Measurements from ENCODE around the gene CBLB. TPM values are rescaled to one million over a fixed set of nuclear protein-coding genes. Genes with fewer than 3 reads are reported as not detected.
A peak's percentile ranks its signal among the peaks of the same experiment; 100 is the strongest.

CBLB gene
- total RNA-seq, 6 experiments from 2014 or later: 17.6 to 22.6 (median 20.6) TPM

- H3K4me3 Mint-ChIP-seq: no peak overlapping the region
- H3K4me1 Mint-ChIP-seq (ENCODE audit: low read depth): peaks cover 27% of the 10 kb centered on the region
- DNase-seq: no peak
- no peaks in the 10 kb centered on the region for H3K9me3 Mint-ChIP-seq
- H3K36me3 Mint-ChIP-seq (ENCODE audit: low read depth): no peaks in the 10 kb centered on the region
- no peaks in the 10 kb centered on the region for H3K27me3 Mint-ChIP-seq (ENCODE audit: insufficient read depth)
- H3K27ac Mint-ChIP-seq: no peak overlapping the region
- no peak for TF ChIP-seq CTCF (IDR thresholded peaks at IDR 0.05)
These were observed 8.0 kb upstream of the CBLB start for GRCh38 chr3:105876780-105877327.

- TF ChIP-seq CTCF (IDR thresholded peaks at IDR 0.05): no peak
- no peaks in the 10 kb centered on the region; the same call in 1 of the 2 replicates for H3K27me3 Mint-ChIP-seq (ENCODE audit: insufficient read depth)
- H3K36me3 Mint-ChIP-seq (ENCODE audit: low read depth): peaks cover 6% of the 10 kb centered on the region
- H3K9me3 Mint-ChIP-seq: no peaks in the 10 kb centered on the region
- H3K27ac Mint-ChIP-seq: peak overlapping the region; percentile 98
- H3K4me3 Mint-ChIP-seq: peak overlapping the region; percentile 95
- no peak for DNase-seq
- H3K4me1 Mint-ChIP-seq (ENCODE audit: low read depth): peaks cover 33% of the 10 kb centered on the region
These were observed 1.3 kb upstream of the CBLB start for GRCh38 chr3:105869861-105870755.

DNA sequence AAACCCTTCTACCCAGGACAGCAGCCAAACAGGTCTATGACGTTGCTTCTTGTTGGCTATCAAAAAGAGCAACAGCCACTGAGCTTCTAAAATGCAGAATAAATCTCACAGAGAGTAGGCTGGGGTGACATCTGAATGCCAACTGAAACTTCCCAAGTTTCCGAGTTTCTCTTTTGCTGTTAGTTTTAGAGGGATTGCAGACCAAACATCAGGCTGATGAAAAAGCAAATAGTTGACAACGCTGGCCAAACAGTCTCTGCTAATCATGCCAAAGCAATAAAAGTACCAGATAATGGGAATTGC, 670 bp upstream of the CBLB start:
- Mint-ChIP-seq H3K36me3 (ENCODE audit: low read depth) (peaks cover 12% of the 10 kb centered on the region), H3K4me3 (peak overlapping the region; percentile 95), H3K9me3 (no peaks in the 10 kb centered on the region), H3K27ac (peak overlapping the region; percentile 98), H3K27me3 (ENCODE audit: insufficient read depth) (no peaks in the 10 kb centered on the region; the same call in 1 of the 2 replicates), H3K4me1 (ENCODE audit: low read depth) (peaks cover 40% of the 10 kb centered on the region)
- no peak for DNase-seq
- TF ChIP-seq CTCF (IDR thresholded peaks at IDR 0.05): no peak

GRCh38 chr3:105868431-105868741, 426 bp downstream of the CBLB start:
- DNase-seq: peak; percentile 44
- Mint-ChIP-seq H3K36me3 (ENCODE audit: low read depth) (peaks cover 14% of the 10 kb centered on the region), H3K9me3 (no peaks in the 10 kb centered on the region), H3K27me3 (ENCODE audit: insufficient read depth) (no peaks in the 10 kb centered on the region; the same call in 1 of the 2 replicates), H3K27ac (peak overlapping the region; percentile 98), H3K4me3 (peak overlapping the region; percentile 95), H3K4me1 (ENCODE audit: low read depth) (peaks cover 47% of the 10 kb centered on the region)
- no peak for TF ChIP-seq CTCF (IDR thresholded peaks at IDR 0.05)

- Mint-ChIP-seq H3K36me3 (ENCODE audit: low read depth) (peaks cover 14% of the 10 kb centered on the region), H3K27me3 (ENCODE audit: insufficient read depth) (no peaks in the 10 kb centered on the region; the same call in 1 of the 2 replicates), H3K4me3 (peak overlapping the region; percentile 95), H3K4me1 (ENCODE audit: low read depth) (peaks cover 47% of the 10 kb centered on the region), H3K9me3 (no peaks in the 10 kb centered on the region), H3K27ac (peak overlapping the region; percentile 98)
- no peak for TF ChIP-seq CTCF (IDR thresholded peaks at IDR 0.05)
- no peak for DNase-seq
These were observed 941 bp downstream of the CBLB start for GRCh38 chr3:105867712-105868430.
